K562 (cell line): ENCODE data around the gene TEX14. TPM values are rescaled to one million over a fixed set of nuclear protein-coding genes. Genes with fewer than 3 reads are reported as not detected.

Experiments
- ATAC-seq: fragments of 200-7000 bp; cut with Tn5 transposase; 3 replicates; pipeline ENCODE4 v1.9.1; 2020; ENCODE audit warnings: moderate library complexity
- BruUV-seq: library from RNA; stranded (reverse); fragments of 400-500 nt; replicated peaks from 2 replicates; lab custom pipeline; 2021; lab: Mats Ljungman, UMichigan
- CTCF ChIA-PET: fragments of 300-600 bp; formaldehyde crosslinking; extraction: SDS; loops from one replicate; lab custom pipeline; 2021; ENCODE audit warnings: low intra/inter-chr PET ratio; lab: Yijun Ruan, JAX
- POLR2A ChIA-PET: fragments of 300-600, 350-650 bp; sonication (Branson Sonifier 250); formaldehyde crosslinking; extraction: SDS; loops from one replicate; lab custom pipeline; 2021; ENCODE audit warnings: antibody characterized with exemption, inconsistent platforms; lab: Yijun Ruan, JAX
- DNase-seq, 4 experiments: peaks; one replicate each; pipeline versions ENCODE4 v3.0.0 to v3.0.0-alpha.2; 2011 to 2018; ENCODE audit warnings: low spot score in 3 of 4, mixed read lengths in 3 of 4; ENCODE audit errors: extremely low read depth in 1 of 4
- FAIRE-seq: peaks from 2 replicates; lab custom pipeline; 2011; peaks lifted over from hg19 to GRCh38; lab: Jason Lieb, UNC
- H2AFZ ChIP-seq: 2 replicates; pipeline ENCODE4 v1.6.0; 2011; ENCODE audit warnings: low read depth, low read length, control low read depth, inconsistent platforms
- H3K27ac ChIP-seq: fragments of 200-600 bp; 3 replicates; pipeline ENCODE4 v1.8.0; 2011; ENCODE audit warnings: low read depth, mild to moderate bottlenecking, control low read depth, inconsistent platforms, low read length, moderate library complexity, mixed read lengths; ENCODE audit errors: extremely low read depth
- H3K27me3 ChIP-seq, 2 experiments: fragments of 300-600 bp in 1 of 2; 2 replicates in 1 of 2; 3 replicates in 1 of 2; pipeline versions ENCODE4 v1.6.0 to v1.8.0; 2011; ENCODE audit warnings: inconsistent platforms in 2 of 2, low read length in 2 of 2, mild to moderate bottlenecking in 1 of 2, mixed read lengths in 1 of 2, moderate library complexity in 1 of 2; ENCODE audit not compliant: control insufficient read depth in 2 of 2, insufficient read depth in 2 of 2
- H3K36me3 ChIP-seq: fragments of 300-600 bp; 3 replicates; pipeline ENCODE4 v1.8.0; 2011; ENCODE audit warnings: mild to moderate bottlenecking, low read length, inconsistent platforms; ENCODE audit not compliant: control insufficient read depth, insufficient read depth
- H3K4me1 ChIP-seq, 2 experiments: fragments of 200-600 bp in 1 of 2; replicated peaks in 1 of 2; 2 replicates in 1 of 2; 3 replicates in 1 of 2; pipeline versions ENCODE4 v1.5.1 to v1.8.0; 2011; ENCODE audit warnings: inconsistent platforms in 2 of 2, low read length in 2 of 2, mild to moderate bottlenecking in 1 of 2, mixed read lengths in 1 of 2, moderate library complexity in 1 of 2; ENCODE audit not compliant: control insufficient read depth in 2 of 2, insufficient read depth in 2 of 2
- H3K4me2 ChIP-seq: 2 replicates; pipeline ENCODE4 v1.6.1; 2011; ENCODE audit warnings: low read length, control low read depth, inconsistent platforms, mixed read lengths; ENCODE audit not compliant: insufficient read depth
- H3K4me3 ChIP-seq: fragments of 200-600 bp; sonication (generic), shearing (Covaris generic); 2 replicates; pipeline ENCODE4 v1.5.1; 2016; ENCODE audit warnings: control low read depth, inconsistent platforms
- H3K79me2 ChIP-seq: fragments of 200-600 bp; 3 replicates; pipeline ENCODE4 v1.8.0; 2011; ENCODE audit warnings: low read length, inconsistent platforms; ENCODE audit not compliant: control insufficient read depth, insufficient read depth
- H3K9ac ChIP-seq, 2 experiments: 2 replicates each; pipeline versions ENCODE4 v1.6.0 to v1.6.1; 2011; ENCODE audit warnings: low read depth in 2 of 2, low read length in 2 of 2, control low read depth in 1 of 2, inconsistent platforms in 1 of 2, mild to moderate bottlenecking in 1 of 2, mixed read lengths in 1 of 2; ENCODE audit not compliant: insufficient read depth in 1 of 2
- H3K9me1 ChIP-seq: one replicate; pipeline ENCODE4 v1.6.0; 2011; ENCODE audit warnings: inconsistent platforms, mild to moderate bottlenecking, low read length, moderate library complexity; ENCODE audit not compliant: control insufficient read depth, insufficient read depth
- H3K9me3 ChIP-seq: replicated peaks from 2 replicates; pipeline ENCODE4 v1.5.1; 2011; ENCODE audit warnings: low read depth, low read length, inconsistent platforms; ENCODE audit not compliant: control insufficient read depth, insufficient read depth
- H4K20me1 ChIP-seq: replicated peaks from 2 replicates; pipeline ENCODE4 v1.6.1; 2011; ENCODE audit warnings: low read length, inconsistent platforms, mixed read lengths; ENCODE audit not compliant: control insufficient read depth, insufficient read depth
- CREM ChIP-seq: IDR thresholded peaks from 2 replicates; pipeline ENCODE4 v1.6.1; 2014; ENCODE audit warnings: antibody characterized with exemption, low read depth
- FOSL1 ChIP-seq: fragments of 200-800 bp; sonication (Bioruptor generic); conservative IDR thresholded peaks from 2 replicates; pipeline ENCODE4 v1.6.1; 2016; ENCODE audit warnings: missing genetic modification characterization, missing compliant biosample characterization
- MCM3 ChIP-seq: fragments of 450-650 bp; IDR thresholded peaks from 2 replicates; pipeline ENCODE4 v1.6.1; 2016
- WGBS: fragments of 100-300 bp; shearing (Covaris generic); methylation state at CpG from one replicate; pipeline ENCODE4 v1.1.6; 2016; ENCODE audit warnings: low coverage, mixed read lengths; ENCODE audit not compliant: insufficient coverage; ENCODE audit errors: missing lambda C conversion rate; 5-methylcytosine and 5-hydroxymethylcytosine counted together
- in situ Hi-C: fragments of 300-500 bp; cut with MboI; formaldehyde crosslinking; loops from 4 replicates; pipeline ENCODE4 v1.15.0; 2018; ENCODE audit warnings: inconsistent platforms, mixed read lengths
- intact Hi-C: fragments of 100-400 bp; cut with micrococcal nuclease; formaldehyde crosslinking; loops from 2 replicates; pipeline ENCODE4 v1.14.2; 2022
- polyA plus RNA-seq, 8 experiments: library from polyadenylated mRNA; depleted of rRNA in 4 of 8; stranded (reverse) in 5 of 8; unstranded in 3 of 8; fragments of >200 nt; fragmentation: Nextera tagmentation in 2 of 8; fragmentation: Illumina TruSeq in 1 of 8; extraction: Ambion mirVana in 2 of 8; extraction: Trizol in 1 of 8; gene quantifications; 2 replicates each; pipeline versions ENCODE4 v1.2.1 to v1.2.3, GENCODE V29; 2011 to 2014; ENCODE audit warnings: inconsistent platforms in 1 of 8, missing spikeins in 1 of 8
- total RNA-seq, 7 experiments: library from RNA; depleted of rRNA in 6 of 7; stranded (reverse); fragments of >200 nt in 6 of 7; fragmentation: Illumina TruSeq in 2 of 7; extraction: Trizol in 2 of 7; gene quantifications; 2 replicates each; pipeline versions ENCODE4 v1.2.1 to v1.2.3, GENCODE V29; 2011 to 2021; ENCODE audit warnings: low replicate concordance in 1 of 7
- TF ChIP-seq, protein P1 (sequence below), 2 experiments: fragments of 450-650 bp in 1 of 2; sonication (generic) in 1 of 2; formaldehyde crosslinking in 1 of 2; IDR thresholded peaks in 1 of 2; conservative IDR thresholded peaks in 1 of 2; 2 replicates each; pipeline versions ENCODE4 v1.6.1 to v1.8.1; 2016 to 2023; ENCODE audit warnings: mild to moderate bottlenecking in 2 of 2, moderate library complexity in 2 of 2, inconsistent platforms in 1 of 2, missing genetic modification reagents in 1 of 2
- TF ChIP-seq, protein P2 (sequence below), 3 experiments: fragments of 200-800 bp in 1 of 3; fragments of 250-450 bp in 1 of 3; fragments of 450-650 bp in 1 of 3; sonication (Bioruptor Pico) in 1 of 3; sonication (Bioruptor generic) in 1 of 3; formaldehyde crosslinking in 1 of 3; IDR thresholded peaks; 2 replicates each; pipeline versions ENCODE4 v1.6.1 to v1.8.0; 2016 to 2022; ENCODE audit warnings: mild to moderate bottlenecking in 2 of 3, missing genetic modification characterization in 2 of 3, missing compliant biosample characterization in 1 of 3, moderate library complexity in 1 of 3

TEX14 gene
- total and polyA plus RNA-seq, 9 of the 15 experiments (the other 6 are each of a cell fraction or from before 2014, with no cell fraction given): 0.05 to 0.12 (median 0.09) TPM; not detected in 1

DNA sequence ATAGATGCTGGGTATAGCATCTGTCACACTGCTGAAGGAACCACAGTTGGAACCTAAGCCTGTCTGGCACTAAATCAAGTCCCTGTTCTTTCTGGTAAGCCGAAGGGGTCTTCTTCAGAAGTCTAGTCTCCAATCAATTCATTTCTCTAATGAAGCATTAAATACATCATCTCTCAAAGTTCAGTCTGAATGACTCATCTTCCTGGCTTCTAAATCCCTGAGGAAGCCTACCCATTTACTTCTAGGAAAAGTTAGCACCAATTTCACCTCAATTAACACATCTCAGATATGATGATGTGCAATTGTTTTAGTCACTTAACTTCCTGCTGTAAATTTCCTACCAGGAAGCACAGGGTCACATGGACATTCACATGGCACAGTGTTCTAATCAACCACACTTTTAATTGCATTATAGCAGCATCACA, 49.9 kb downstream of the TEX14 start:
- no TSS peak for BruUV-seq
- H2AFZ ChIP-seq: no peak overlapping the region
- WGBS: 33% methylated on average over 1 of the region's 1 CpG

More for the DNA sequence above, 49.9 kb downstream of the TEX14 start:
- no peak for DNase-seq
- Histone ChIP-seq H3K79me2 (no peaks in the 10 kb centered on the region), H3K27ac (no peak overlapping the region), H3K4me1 (no peaks in the 10 kb centered on the region; a peak in 1 of 5 replicates), H3K9me3 (no peaks in the 10 kb centered on the region), H4K20me1 (no peaks in the 10 kb centered on the region), H3K9me1 (no peaks in the 10 kb centered on the region), H3K4me3 (no peak overlapping the region), H3K36me3 (no peaks in the 10 kb centered on the region), H3K9ac (no peak overlapping the region), H3K4me2 (no peak overlapping the region), H3K27me3 (no peaks in the 10 kb centered on the region)
- FAIRE-seq: no peak
- ChIA-PET POLR2A (interaction anchor here (6.0 to 7.5 kb wide), 2 partner anchors 10 to 16 kb away, joined by 74 to 122 read pairs; no protein-coding TSS in a partner anchor), CTCF (no interaction called here)
- intact Hi-C loops: no loop called here
- no peak for ATAC-seq
- TF ChIP-seq FOSL1 (tag): 0 out of 2 replicates have a peak, but pooled peaks have one; percentile 20
- TF ChIP-seq CREM: no peak
- TF ChIP-seq, protein P1, sequence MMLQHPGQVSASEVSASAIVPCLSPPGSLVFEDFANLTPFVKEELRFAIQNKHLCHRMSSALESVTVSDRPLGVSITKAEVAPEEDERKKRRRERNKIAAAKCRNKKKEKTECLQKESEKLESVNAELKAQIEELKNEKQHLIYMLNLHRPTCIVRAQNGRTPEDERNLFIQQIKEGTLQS (IDR thresholded peaks at IDR 0.05): peak; percentile 44; the same call in 1 of the 2 replicates
- TF ChIP-seq, protein P1 (CRISPR knock-in tag; conservative IDR thresholded peaks at IDR 0.05): no peak
- TF ChIP-seq, protein P2, sequence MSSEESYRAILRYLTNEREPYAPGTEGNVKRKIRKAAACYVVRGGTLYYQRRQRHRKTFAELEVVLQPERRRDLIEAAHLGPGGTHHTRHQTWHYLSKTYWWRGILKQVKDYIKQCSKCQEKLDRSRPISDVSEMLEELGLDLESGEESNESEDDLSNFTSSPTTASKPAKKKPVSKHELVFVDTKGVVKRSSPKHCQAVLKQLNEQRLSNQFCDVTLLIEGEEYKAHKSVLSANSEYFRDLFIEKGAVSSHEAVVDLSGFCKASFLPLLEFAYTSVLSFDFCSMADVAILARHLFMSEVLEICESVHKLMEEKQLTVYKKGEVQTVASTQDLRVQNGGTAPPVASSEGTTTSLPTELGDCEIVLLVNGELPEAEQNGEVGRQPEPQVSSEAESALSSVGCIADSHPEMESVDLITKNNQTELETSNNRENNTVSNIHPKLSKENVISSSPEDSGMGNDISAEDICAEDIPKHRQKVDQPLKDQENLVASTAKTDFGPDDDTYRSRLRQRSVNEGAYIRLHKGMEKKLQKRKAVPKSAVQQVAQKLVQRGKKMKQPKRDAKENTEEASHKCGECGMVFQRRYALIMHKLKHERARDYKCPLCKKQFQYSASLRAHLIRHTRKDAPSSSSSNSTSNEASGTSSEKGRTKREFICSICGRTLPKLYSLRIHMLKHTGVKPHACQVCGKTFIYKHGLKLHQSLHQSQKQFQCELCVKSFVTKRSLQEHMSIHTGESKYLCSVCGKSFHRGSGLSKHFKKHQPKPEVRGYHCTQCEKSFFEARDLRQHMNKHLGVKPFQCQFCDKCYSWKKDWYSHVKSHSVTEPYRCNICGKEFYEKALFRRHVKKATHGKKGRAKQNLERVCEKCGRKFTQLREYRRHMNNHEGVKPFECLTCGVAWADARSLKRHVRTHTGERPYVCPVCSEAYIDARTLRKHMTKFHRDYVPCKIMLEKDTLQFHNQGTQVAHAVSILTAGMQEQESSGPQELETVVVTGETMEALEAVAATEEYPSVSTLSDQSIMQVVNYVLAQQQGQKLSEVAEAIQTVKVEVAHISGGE (CRISPR knock-in tag; IDR thresholded peaks at IDR 0.05): peak in 1 of 3 experiments; percentile 85; a peak in 2 of 6 replicates
- no peak for TF ChIP-seq MCM3
- in situ Hi-C loops: no loop called here
